NCI-H82 treated with DMSO at 0.1 percent for 48 hours (cell line): ENCODE measurements around the gene TRIM17.

Experiments used
- DNase-seq: peaks from one replicate; lab custom pipeline; 2025; ENCODE audit not compliant: unreplicated experiment; lab: John Stamatoyannopoulos, UW

The TRIM17 gene

GRCh38 chr1:228358039-228358763, 58.5 kb downstream of the TRIM17 start:
- DNase-seq = no peak
